HCT116 (cell line): ENCODE results near the gene CIAO1. TPM values are rescaled to one million over a fixed set of nuclear protein-coding genes. Genes with fewer than 3 reads are reported as not detected.

Source experiments
- ATAC-seq: fragments of 200-7000 bp; cut with Tn5 transposase; 2 replicates; pipeline ENCODE4 v1.9.1; 2020; ENCODE audit warnings: mild to moderate bottlenecking, moderate library complexity
- BruUV-seq: library from RNA; stranded (reverse); fragments of 400-500 nt; replicated peaks from 2 replicates; lab custom pipeline; 2021; lab: Mats Ljungman, UMichigan
- CTCF ChIA-PET: fragments of 300-600 bp; sonication (Branson Sonifier 250); formaldehyde crosslinking; loops from one replicate; lab custom pipeline; 2021; ENCODE audit warnings: antibody characterized with exemption; lab: Charles Lee
- POLR2A ChIA-PET: fragments of 300-600, 350-600 bp; sonication (Branson Sonifier 250); formaldehyde crosslinking; loops from one replicate; lab custom pipeline; 2021; ENCODE audit warnings: antibody characterized with exemption; lab: Charles Lee
- RAD21 ChIA-PET, 2 experiments: fragments of 300-600 bp; sonication (Branson Sonifier 250); formaldehyde crosslinking; loops; one replicate each; lab custom pipeline; 2023; ENCODE audit warnings: low total read pairs in 2 of 2; ENCODE audit not compliant: uncharacterized antibody in 2 of 2, unreplicated experiment in 2 of 2, low non-redundant PET in 1 of 2; lab: Charles Lee
- DNase-seq: peaks from one replicate; pipeline ENCODE4 v3.0.0-alpha.2; 2010; ENCODE audit warnings: low read depth, low spot score
- H2AFZ ChIP-seq: fragments of 200-600 bp; shearing (Covaris generic), sonication (generic); 2 replicates; pipeline ENCODE4 v1.6.1; 2017; ENCODE audit warnings: low read depth, mixed run types, mixed read lengths, antibody characterized with exemption, low read length; ENCODE audit not compliant: poor library complexity, severe bottlenecking
- H3K27ac ChIP-seq: 2 replicates; pipeline ENCODE4 v1.5.1; 2012; ENCODE audit warnings: low read depth, low read length
- H3K27me3 ChIP-seq: fragments of 200-600 bp; sonication (generic); 2 replicates; pipeline ENCODE4 v1.6.1; 2016; ENCODE audit warnings: mixed run types, low read length, mixed read lengths; ENCODE audit not compliant: insufficient read depth
- H3K36me3 ChIP-seq, 2 experiments: fragments of 200-500 bp in 1 of 2; fragments of 200-600 bp in 1 of 2; sonication (Bioruptor generic) in 1 of 2; sonication (generic) in 1 of 2; 2 replicates each; pipeline versions ENCODE4 v1.5.1 to v1.6.1; 2014 to 2016; ENCODE audit warnings: low read length in 2 of 2, inconsistent platforms in 1 of 2, mixed read lengths in 1 of 2, mixed run types in 1 of 2; ENCODE audit not compliant: insufficient read depth in 2 of 2, control insufficient read depth in 1 of 2
- H3K4me1 ChIP-seq, 2 experiments: fragments of 200-600 bp in 1 of 2; sonication (generic) in 1 of 2; 2 replicates each; pipeline versions ENCODE4 v1.5.1 to v1.6.1; 2012 to 2017; ENCODE audit warnings: low read length in 2 of 2, inconsistent platforms in 1 of 2, mild to moderate bottlenecking in 1 of 2, mixed read lengths in 1 of 2, mixed run types in 1 of 2, moderate library complexity in 1 of 2; ENCODE audit not compliant: insufficient read depth in 2 of 2, control insufficient read depth in 1 of 2
- H3K4me2 ChIP-seq: fragments of 200-600 bp; sonication (generic); 2 replicates; pipeline ENCODE4 v1.6.1; 2017; ENCODE audit warnings: mixed run types, low read length, mixed read lengths
- H3K4me3 ChIP-seq, 2 experiments: fragments of 200-600 bp in 1 of 2; sonication (generic) in 1 of 2; replicated peaks in 1 of 2; 2 replicates each; pipeline ENCODE4 v1.5.1; 2011 to 2016; ENCODE audit warnings: low read length in 2 of 2, control low read depth in 1 of 2, low read depth in 1 of 2, mild to moderate bottlenecking in 1 of 2, mixed read lengths in 1 of 2, mixed run types in 1 of 2
- H3K79me2 ChIP-seq: fragments of 200-600 bp; sonication (generic); 2 replicates; pipeline ENCODE4 v1.6.1; 2017; ENCODE audit warnings: mild to moderate bottlenecking, mixed run types, low read length, moderate library complexity, mixed read lengths; ENCODE audit not compliant: insufficient read depth
- H3K9ac ChIP-seq: fragments of 200-600 bp; sonication (generic); 2 replicates; pipeline ENCODE4 v1.6.1; 2016; ENCODE audit warnings: low read length, mixed read lengths
- H3K9me2 ChIP-seq: fragments of 200-600 bp; sonication (generic), shearing (Covaris generic); 2 replicates; pipeline ENCODE4 v1.6.1; 2017; ENCODE audit warnings: mixed run types, mild to moderate bottlenecking, moderate library complexity; ENCODE audit not compliant: insufficient read depth
- H3K9me3 ChIP-seq, 2 experiments: fragments of 200-500 bp in 1 of 2; fragments of 200-600 bp in 1 of 2; sonication (Bioruptor generic) in 1 of 2; sonication (generic) in 1 of 2; 2 replicates each; pipeline ENCODE4 v1.6.1; 2014 to 2017; ENCODE audit warnings: low read length in 2 of 2, mixed read lengths in 2 of 2, inconsistent platforms in 1 of 2, low read depth in 1 of 2, mild to moderate bottlenecking in 1 of 2, mixed run types in 1 of 2, moderate library complexity in 1 of 2; ENCODE audit not compliant: control insufficient read depth in 1 of 2, insufficient read depth in 1 of 2
- H4K20me1 ChIP-seq: fragments of 200-600 bp; sonication (generic), shearing (Covaris generic); 2 replicates; pipeline ENCODE4 v1.6.1; 2017; ENCODE audit warnings: mixed run types, mild to moderate bottlenecking, moderate library complexity; ENCODE audit not compliant: insufficient read depth
- ATF3 ChIP-seq: IDR thresholded peaks from 2 replicates; pipeline ENCODE4 v1.6.1; 2012
- CBX3 ChIP-seq: IDR thresholded peaks from 2 replicates; pipeline ENCODE4 v1.6.1; 2012; ENCODE audit warnings: low read depth
- CEBPB ChIP-seq: IDR thresholded peaks from 2 replicates; pipeline ENCODE4 v1.6.1; 2012; ENCODE audit warnings: low read depth
- CTCF ChIP-seq, 3 experiments: fragments of 200-600 bp in 1 of 3; sonication (generic) in 1 of 3; IDR thresholded peaks in 2 of 3; conservative IDR thresholded peaks in 1 of 3; 2 replicates each; pipeline ENCODE4 v1.5.1; 2012 to 2017; ENCODE audit warnings: low read depth in 2 of 3, low read length in 2 of 3, antibody characterized with exemption in 1 of 3, borderline replicate concordance in 1 of 3, control low read depth in 1 of 3, mild to moderate bottlenecking in 1 of 3, mixed read lengths in 1 of 3, mixed run types in 1 of 3, moderate library complexity in 1 of 3; ENCODE audit not compliant: insufficient read depth in 1 of 3
- EGR1 ChIP-seq: IDR thresholded peaks from 2 replicates; pipeline ENCODE4 v1.6.1; 2012; ENCODE audit warnings: low read depth
- EZH2 ChIP-seq: fragments of 200-600 bp; sonication (generic); IDR thresholded peaks from 2 replicates; pipeline ENCODE4 v1.6.1; 2017; ENCODE audit warnings: antibody characterized with exemption, mixed run types
- EZH2phosphoT487 ChIP-seq: fragments of 200-600 bp; IDR thresholded peaks from 2 replicates; pipeline ENCODE4 v1.6.1; 2018; ENCODE audit warnings: antibody characterized with exemption, borderline replicate concordance
- FOSL1 ChIP-seq: IDR thresholded peaks from 2 replicates; pipeline ENCODE4 v1.6.1; 2012; ENCODE audit warnings: low read depth
- JUND ChIP-seq: IDR thresholded peaks from 2 replicates; pipeline ENCODE4 v1.6.1; 2012
- POLR2A ChIP-seq: IDR thresholded peaks from 2 replicates; pipeline ENCODE4 v1.7.0; 2011; ENCODE audit warnings: borderline replicate concordance; ENCODE audit not compliant: insufficient read depth, insufficient read length; ENCODE audit errors: extremely low read depth
- TCF7L2 ChIP-seq: IDR thresholded peaks from 2 replicates; pipeline ENCODE4 v1.7.0; 2011; ENCODE audit warnings: borderline replicate concordance, inconsistent platforms; ENCODE audit not compliant: insufficient read depth, insufficient read length; ENCODE audit errors: extremely low read depth
- YY1 ChIP-seq: IDR thresholded peaks from 2 replicates; pipeline ENCODE4 v1.6.1; 2011; ENCODE audit warnings: low read length, low read depth, moderate library complexity, mild to moderate bottlenecking; ENCODE audit not compliant: insufficient replicate concordance; ENCODE audit errors: extremely low read depth
- intact Hi-C: fragments of 100-400 bp; cut with micrococcal nuclease; formaldehyde crosslinking; loops from 2 replicates; pipeline ENCODE4 v1.10.0; 2022
- total RNA-seq: library from RNA; stranded (reverse); gene quantifications from one replicate; pipeline ENCODE4 v1.2.1, GENCODE V29; 2021; ENCODE audit not compliant: unreplicated experiment
- TF ChIP-seq, protein P1 (sequence below): IDR thresholded peaks from 2 replicates; pipeline ENCODE4 v1.6.1; 2012; ENCODE audit warnings: low read depth

CIAO1 gene
- total RNA-seq, 1 experiment from 2014 or later = 76.8 TPM

- no peak overlapping the region for H2AFZ ChIP-seq
- no peak overlapping the region for H3K27ac ChIP-seq
- H3K36me3 ChIP-seq = no peaks in the 10 kb centered on the region
- no peak overlapping the region for H3K9ac ChIP-seq
- ChIA-PET POLR2A (no interaction called here), RAD21 (no interaction called here), CTCF (no interaction called here)
- no peaks in the 10 kb centered on the region for H3K27me3 ChIP-seq
- DNase-seq (no peak), ATAC-seq (no peak)
- no TSS peak for BruUV-seq
- no peaks in the 10 kb centered on the region for H3K9me3 ChIP-seq
- no peak overlapping the region for H3K4me3 ChIP-seq
- H4K20me1 ChIP-seq = no peaks in the 10 kb centered on the region
- H3K4me2 ChIP-seq = no peak overlapping the region
- no peaks in the 10 kb centered on the region for H3K9me2 ChIP-seq
- intact Hi-C loops = no loop called here
- no peaks in the 10 kb centered on the region for H3K4me1 ChIP-seq
- H3K79me2 ChIP-seq = no peaks in the 10 kb centered on the region
- TF ChIP-seq YY1 (no peak), FOSL1 (no peak), ATF3 (no peak), JUND (no peak), EZH2phosphoT487 (no peak), CBX3 (no peak), POLR2A (no peak), TCF7L2 (no peak)
- TF ChIP-seq, all 23 proteins: peak for 0
Observed at GRCh38 chr2:96239745-96240264, 26.2 kb upstream of the CIAO1 start.

DNA sequence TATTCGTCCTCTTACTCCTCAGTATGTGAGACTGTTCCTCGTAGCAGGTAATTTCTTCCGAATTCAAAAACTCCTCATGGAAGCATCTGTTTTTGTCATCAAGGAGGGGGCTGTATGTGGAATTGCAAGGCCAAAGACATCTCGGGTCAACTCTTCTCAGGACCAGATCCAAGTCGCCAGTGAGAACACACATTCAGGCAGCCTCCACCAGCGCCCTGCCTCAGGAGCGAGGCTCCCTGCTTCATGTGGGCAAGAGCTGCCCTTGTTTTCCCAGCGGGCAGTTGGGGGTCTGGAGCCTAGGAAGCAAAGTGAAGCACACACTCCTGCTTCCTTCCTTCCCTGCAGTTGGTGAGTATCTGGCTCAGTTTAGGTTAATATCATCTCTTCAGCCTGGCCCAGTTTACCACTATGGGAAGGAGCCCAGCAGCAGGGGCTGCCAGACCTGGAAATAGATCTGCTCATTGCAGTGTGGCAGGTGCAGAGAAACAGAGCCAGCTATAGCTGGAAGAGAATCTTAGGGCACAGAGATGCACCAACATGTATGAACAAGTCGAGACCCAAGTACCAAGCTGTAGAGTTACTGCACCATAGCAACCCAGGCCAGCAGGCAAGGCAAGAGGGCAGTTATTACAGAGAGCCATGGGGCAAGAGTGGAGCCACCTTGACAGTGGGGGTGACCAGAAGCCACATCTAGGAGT, 25.5 kb upstream of the CIAO1 start:
- no peak for DNase-seq
- ChIA-PET RAD21 (no interaction called here), POLR2A (no interaction called here), CTCF (no interaction called here)
- Histone ChIP-seq H2AFZ (no peak overlapping the region), H3K36me3 (no peaks in the 10 kb centered on the region), H3K27me3 (no peaks in the 10 kb centered on the region), H3K79me2 (no peaks in the 10 kb centered on the region), H4K20me1 (no peaks in the 10 kb centered on the region), H3K4me1 (no peaks in the 10 kb centered on the region), H3K4me2 (no peak overlapping the region), H3K9ac (no peak overlapping the region), H3K9me3 (no peaks in the 10 kb centered on the region), H3K9me2 (no peaks in the 10 kb centered on the region), H3K4me3 (no peak overlapping the region), H3K27ac (no peak overlapping the region)
- ATAC-seq = no peak
- BruUV-seq = no TSS peak
- intact Hi-C loops = no loop called here
- TF ChIP-seq EZH2 (no peak), CTCF (IDR thresholded peaks at IDR 0.05 in 2 of 3, conservative IDR thresholded peaks at IDR 0.05 in 1 of 3; ENCODE audit: borderline replicate concordance in 1 of 3, insufficient read depth in 1 of 3, low read depth in 2 of 3, low read length in 2 of 3) (no peak), CEBPB (no peak), TCF7L2 (no peak), EZH2phosphoT487 (no peak), POLR2A (no peak), EGR1 (no peak), YY1 (no peak)
- TF ChIP-seq, protein P1, sequence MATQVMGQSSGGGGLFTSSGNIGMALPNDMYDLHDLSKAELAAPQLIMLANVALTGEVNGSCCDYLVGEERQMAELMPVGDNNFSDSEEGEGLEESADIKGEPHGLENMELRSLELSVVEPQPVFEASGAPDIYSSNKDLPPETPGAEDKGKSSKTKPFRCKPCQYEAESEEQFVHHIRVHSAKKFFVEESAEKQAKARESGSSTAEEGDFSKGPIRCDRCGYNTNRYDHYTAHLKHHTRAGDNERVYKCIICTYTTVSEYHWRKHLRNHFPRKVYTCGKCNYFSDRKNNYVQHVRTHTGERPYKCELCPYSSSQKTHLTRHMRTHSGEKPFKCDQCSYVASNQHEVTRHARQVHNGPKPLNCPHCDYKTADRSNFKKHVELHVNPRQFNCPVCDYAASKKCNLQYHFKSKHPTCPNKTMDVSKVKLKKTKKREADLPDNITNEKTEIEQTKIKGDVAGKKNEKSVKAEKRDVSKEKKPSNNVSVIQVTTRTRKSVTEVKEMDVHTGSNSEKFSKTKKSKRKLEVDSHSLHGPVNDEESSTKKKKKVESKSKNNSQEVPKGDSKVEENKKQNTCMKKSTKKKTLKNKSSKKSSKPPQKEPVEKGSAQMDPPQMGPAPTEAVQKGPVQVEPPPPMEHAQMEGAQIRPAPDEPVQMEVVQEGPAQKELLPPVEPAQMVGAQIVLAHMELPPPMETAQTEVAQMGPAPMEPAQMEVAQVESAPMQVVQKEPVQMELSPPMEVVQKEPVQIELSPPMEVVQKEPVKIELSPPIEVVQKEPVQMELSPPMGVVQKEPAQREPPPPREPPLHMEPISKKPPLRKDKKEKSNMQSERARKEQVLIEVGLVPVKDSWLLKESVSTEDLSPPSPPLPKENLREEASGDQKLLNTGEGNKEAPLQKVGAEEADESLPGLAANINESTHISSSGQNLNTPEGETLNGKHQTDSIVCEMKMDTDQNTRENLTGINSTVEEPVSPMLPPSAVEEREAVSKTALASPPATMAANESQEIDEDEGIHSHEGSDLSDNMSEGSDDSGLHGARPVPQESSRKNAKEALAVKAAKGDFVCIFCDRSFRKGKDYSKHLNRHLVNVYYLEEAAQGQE = no peak
